DMS53 treated with DMSO at 0.1 percent for 48 hours (cell line): ENCODE data around the gene C3orf22.

Experiments used
- DNase-seq: peaks from one replicate; lab custom pipeline; 2025; ENCODE audit not compliant: unreplicated experiment; lab: John Stamatoyannopoulos, UW

C3orf22 gene

DNA sequence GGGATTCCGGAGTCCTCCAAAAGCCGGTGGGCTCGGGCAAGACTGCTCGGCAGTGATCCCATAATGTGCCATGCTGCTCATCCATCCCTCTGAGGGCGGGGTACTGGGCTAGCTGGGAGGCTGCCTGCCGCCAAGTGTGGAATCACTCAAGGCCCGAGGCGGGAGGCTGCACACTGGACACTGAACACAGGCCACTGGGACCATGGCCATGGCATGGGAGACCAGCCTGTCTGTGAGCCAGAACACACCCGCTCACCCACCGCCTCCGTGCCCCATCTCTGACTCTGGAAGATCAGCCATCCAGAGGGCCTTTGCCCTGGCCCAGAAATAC lies 1.4 kb downstream of the C3orf22 start:
- no peak for DNase-seq

DNA sequence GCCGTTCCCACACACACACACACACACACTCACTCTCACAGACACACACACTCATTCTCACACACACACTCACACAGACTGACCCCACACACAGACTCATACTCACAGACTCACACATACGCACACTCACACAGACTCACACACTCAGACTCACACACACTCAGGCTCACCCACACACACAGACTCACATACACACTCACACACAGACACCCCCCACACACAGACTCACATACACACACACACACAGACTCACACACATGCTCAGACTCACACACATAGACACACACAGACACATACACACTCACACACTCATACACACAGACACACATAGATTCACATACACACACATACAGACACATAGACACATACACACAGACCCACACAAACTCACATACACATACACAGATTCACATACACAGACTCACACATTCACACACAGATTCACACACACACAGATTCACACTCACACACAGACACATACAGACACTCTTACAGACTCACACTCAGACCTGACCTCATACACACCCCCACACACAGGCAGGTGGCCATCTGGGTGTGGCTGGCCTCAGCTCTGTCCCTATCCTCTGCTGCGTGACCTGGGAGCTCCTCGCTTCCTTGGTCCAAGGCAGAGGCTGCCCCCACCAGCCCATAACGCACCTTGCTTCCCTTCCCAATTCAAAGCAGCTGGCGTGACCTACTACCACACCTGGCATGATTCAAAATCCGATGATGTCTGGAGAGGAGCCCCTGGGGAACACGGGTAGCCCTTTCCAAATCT lies 1.9 kb downstream of the C3orf22 start:
- no peak for DNase-seq

DNA sequence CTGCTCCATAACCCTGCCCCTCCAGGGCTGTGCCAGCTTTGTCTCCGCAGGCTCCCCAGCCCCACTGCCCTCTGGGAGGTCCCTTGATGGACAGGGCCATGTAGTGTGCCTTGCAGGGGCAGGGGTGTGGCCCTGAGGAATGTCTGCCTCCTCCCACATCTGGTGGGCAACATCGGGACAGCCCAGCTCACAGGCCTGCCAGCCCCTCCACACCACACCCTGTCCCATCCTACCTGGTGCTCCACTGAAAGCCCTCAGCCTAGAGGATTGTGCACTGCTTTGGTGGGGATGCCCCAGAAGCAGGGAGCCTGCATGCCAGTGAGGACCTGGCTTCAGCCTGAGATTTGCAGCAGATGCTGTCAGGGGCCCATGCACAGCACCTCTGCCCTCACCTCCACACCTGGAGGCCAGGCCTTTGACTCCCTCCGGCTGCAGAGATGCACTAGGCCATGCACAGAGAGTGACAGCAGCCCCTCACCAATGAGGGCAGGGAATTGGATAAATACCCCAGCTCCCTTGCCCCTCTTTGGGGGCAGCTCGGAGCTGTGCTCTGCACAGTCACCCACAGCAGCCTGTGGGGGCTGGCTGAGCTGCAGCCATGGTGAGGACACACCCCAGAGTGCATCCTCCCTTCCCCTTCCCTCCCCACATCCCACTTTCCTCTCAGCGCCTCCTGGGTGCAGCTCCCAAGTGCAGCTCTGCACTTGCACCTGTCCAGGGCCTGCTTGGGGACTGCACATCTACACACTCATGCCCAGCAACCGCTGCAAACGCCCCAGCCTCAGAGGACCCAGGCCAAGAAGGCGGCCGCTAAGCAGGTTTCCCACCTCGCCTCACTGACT lies 2.7 kb downstream of the C3orf22 start:
- DNase-seq: no peak

DNA sequence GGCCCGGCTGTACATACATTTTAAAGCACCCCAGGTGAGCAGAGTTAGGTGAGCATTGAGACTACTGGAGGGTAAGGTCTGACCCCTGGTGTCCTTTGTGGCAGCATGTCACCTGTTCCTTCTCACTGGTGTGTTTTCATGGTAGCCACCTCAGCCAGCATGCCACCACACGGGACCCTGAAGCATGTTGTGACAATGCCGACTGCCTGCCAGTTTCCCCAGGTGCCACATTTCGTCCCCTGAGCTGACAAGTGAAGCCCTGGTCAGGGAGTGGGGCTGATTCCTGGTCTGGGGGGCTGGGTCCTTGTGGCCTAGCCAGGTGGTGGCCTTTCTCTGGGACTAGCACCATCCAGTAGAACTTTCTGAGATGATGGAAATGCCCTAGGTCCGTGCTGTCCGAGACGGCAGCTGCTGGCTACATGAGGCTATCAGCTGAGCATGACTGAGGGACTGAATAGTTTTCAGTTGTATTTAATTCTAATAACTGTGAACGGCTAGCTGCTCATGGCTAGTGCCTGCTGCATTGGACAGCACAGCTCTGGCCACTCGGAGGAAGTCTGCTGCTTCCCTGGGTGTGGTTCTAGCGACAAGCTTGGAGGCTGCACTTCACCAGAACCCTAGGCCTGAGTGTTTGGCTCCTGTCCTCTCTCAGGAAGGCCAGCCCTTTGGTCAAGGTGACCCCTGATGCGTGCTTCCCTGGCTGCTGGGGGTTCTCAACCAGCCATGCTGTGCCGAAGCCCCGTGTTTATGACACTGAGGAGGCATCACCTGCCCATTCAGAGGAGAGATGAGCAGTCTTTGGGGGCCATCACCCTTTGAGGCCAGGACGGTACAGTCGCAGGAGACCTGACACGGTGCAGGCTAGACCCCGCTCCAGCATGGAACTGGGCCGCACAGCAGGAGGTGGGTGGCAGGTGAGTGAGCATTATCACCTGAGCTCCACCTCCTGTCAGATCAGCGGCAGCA lies 3.9 kb downstream of the C3orf22 start:
- no peak for DNase-seq

DNA sequence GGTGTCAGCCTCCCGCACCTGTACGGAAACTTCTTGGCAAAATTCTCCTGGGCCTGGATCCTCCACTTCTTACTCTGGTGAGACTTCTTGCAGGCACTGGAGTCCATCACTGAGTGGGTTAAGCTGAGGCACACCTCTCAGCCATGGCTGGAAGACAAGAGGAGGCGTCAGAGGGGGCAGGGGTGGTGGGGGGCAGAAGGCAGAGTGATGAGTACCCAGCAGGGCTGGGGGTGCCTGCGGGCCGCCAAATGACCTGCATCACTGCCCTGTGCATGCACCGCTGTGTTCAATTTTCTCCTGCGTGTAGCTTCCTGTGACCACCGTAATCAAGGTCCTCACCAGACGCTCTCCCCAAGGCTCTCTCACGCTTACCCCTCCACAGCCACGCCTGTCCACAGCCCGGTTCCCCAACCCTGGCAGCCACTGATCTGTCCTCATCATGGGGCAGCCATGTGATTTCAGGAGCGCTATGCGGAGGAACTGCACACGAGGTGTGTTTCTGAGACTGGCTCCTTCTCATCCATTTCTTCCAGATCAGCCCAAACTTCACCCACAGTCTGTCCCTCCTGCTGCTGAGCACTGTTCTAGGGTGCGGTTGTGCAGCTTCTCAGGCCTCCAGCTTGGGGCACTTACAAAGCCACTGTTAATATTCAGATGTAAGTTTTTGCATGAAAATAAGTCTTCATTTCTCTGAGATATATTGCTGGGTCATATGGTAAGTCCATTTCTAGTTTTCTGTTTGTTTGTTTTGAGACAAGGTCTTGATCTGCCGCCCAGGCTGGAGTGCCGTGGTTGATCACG lies 5.2 kb downstream of the C3orf22 start:
- DNase-seq: no peak

DNA sequence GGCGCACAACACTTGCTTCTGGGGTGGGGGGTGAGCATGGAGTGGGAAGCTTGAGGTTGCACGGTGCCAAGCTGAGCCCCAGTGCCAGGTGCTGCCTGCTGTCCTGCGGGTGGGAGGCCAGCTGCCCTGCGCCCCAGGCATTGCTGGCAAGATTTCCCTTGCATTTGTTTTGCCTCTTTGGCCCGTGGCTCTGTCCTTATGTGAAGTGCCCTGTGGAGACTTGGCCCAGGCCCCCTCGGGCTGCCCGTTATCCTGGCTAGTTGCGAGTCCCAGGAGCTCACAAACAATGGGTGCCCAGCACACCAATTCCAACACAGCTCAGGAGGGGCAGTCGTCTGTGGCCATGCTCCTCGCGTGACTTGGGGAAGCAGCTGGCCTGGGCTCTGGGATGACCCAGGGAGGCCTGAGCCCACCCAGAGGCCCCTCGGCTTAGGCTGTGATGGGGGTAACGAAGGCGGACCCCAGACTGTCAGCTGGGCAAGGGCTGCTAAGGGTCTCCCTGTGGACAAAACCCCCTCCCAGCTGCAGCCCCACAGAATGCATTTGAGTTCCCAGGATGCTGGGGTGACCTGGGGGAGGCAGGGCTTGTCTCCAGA lies 5.9 kb downstream of the C3orf22 start:
- DNase-seq: no peak

DNA sequence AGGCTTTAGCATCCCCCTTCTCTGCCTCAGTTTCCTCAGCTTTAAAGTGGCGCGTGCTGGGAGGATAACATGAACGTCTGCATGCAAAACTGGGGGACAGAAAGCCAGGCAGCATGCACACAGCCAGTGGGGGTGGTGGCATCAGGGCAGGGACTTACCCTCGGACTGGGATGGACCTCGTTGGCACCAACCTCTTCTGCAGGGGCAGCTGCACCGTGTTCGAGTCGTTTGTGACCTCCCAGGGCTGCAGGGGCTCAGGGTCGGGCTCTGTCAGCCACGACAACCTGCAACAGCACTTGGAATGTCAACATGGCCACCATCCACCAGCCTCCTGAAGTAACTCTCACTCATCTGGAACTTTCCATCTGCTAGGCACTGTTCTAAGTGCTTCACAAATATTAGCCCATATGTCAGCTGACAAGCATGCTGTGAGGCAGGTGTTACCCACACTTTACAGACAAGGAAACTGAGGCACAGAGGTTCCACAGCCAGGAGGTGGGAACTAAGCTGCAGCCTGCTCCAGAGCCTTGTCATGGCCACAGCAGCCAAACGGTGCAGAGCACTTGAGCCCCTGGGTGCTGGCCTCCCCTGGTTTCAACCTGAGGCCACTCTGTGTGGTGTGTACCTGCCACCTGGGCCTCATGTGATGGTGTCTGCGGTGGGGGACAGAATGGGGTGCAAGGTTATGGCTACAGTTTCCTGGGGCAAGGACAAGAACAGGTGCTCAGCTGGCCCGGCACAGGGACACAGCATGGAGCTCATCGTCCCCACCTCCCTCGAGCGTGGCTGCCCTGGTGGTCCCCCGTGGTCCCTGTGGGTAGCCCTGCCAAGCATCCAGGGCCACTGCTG lies 6.7 kb downstream of the C3orf22 start:
- DNase-seq: no peak

DNA sequence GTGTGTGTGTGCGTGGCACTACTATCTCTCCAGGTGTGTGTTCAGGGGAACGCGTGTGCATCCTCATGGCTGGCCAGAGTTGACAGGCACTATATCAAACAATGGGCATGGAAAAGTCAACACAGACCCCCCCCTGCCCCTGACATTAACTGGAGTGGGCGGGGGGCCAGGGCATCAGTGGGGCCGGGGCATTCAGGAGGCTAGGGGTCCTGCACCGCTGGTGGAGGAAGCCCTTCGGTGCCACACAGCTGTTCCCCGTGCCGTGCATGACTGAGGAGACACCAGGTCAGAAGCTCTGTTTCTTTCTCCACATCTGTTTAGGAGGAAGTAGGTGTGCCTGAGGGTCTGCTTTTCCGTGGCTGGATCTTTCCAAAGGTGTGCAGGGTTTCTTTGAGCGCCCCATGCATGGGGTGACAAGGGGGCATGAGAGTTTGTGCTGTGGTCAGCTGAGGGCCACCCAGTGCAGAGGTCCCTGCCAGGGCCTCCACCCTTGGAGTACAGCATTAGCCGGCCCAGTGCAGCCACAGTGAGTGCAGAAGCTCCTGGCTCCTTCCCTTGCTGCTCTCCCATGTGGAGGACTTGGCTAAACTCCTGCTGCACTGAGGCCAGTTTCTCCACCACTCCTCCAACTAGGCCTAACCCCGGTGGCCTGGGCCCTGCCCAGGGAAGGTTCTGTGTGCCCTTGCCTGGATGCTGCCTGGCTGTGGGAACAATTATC lies 7.5 kb downstream of the C3orf22 start:
- DNase-seq: no peak

DNA sequence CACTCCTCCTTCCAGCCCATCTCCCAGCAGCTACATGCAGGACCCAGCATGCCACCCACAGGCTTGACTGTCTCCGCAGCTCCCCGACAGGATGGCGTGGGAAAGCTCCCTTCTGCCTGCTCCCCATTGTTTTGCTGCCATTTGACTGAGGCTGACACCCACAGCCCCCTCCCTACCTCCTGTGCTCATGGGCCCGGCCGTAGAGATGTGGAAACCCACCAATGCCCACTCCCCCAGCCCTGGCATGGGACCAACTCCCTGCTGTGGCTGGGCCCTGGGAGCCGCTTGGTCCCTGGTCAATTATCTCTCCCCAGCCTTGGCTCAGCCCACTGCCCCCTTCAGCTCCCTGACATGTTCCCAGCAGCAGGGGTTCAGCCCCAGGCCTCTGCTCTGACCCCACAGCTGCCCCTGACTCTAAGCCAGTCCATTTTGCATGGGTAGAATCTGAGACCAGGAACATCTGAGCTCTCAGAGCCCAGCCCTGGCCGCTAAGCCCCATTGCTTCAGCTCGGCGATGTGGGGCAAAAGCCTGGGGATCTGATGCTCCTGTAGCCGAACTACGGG lies 8.2 kb downstream of the C3orf22 start:
- no peak for DNase-seq

DNA sequence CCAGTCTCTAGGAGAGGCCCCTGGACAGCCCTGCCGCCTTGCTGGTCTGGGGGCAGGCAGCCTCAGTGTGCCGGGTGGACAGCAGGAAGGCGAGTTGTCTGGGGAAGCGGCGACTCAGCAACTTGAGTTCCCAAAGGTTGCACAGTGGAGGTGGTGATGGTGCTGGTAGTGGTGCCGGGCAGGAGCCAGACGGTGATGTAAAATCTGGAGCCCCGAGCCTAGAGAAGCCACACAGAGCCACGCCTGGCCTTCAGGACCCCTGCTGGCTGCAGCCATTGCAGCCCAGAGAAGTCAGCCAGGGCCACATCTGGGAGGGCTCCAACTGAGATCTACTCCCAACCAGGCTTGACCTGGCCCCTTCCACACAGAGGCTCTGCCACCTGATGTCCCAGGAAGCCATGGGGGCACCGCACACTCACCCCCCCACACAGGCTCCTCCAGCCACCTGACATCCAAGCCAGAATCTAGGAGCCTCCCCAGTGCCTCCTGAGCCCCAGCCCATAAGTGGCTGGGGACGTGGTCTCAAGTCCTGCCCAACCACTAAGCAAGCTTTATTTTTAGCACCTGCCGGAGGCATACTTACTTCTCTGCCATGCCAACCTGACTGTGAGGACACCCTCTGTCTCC lies 8.8 kb downstream of the C3orf22 start:
- no peak for DNase-seq

DNA sequence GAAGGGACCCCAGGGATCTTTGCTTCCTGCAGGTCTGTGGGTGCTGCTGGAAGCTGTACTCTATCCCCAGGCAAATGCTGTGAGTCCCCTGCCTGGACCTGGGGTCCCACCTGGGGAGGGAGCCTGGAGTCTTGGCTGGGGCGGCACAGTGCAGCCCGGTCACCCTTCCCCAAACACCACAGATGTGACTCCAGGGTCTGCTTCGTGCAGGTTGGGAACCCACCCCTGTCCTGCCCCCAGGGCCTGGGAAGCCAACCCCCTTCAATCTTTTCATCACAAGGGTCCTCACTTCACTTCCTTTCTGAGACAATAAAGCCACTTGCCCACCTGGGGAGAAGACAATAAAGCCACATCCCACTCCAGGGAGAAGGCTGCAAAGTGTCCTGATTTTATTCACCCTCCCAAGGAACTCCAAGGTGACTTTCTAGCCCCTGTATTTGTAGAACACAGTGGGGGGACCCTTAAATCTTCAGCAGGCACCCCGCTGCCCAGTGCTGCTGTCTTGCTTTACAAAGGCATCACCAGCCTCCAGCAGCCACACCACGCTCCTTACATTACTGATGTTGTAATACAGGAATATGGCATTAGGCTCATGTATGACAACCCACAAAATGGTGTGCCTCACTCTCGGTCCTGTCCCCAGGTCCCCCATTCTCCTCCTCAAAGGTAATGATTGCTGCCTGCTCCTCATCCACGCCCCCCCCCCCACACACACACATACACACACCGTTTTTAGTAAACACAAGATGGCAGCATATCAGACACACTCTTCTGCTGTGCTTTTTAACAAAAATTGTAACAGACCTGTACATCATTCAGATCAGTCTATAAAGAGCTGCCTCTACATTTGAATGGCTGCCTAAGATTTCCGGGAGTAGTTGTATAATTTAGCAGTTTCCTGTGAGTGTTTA lies 9.9 kb downstream of the C3orf22 start:
- DNase-seq: no peak

DNA sequence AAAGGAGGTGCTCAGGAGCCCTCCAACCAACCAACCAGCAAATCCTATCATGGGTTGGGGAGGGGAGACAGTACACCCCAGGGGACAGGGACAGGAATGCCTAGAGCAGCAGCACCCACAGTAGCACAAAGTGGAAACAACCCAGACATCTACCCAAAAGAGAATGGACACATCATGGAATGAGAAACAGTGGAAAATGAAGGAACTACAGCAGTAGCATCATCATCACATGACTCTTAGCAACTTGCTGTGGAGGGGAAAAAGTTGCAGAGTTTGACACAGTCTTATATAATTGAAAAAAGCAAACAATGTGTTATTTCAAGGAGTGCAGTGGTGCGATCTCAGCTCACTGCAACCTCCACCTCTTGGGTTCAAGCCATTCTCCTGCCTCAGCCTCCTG lies 11.0 kb downstream of the C3orf22 start:
- no peak for DNase-seq

DNA sequence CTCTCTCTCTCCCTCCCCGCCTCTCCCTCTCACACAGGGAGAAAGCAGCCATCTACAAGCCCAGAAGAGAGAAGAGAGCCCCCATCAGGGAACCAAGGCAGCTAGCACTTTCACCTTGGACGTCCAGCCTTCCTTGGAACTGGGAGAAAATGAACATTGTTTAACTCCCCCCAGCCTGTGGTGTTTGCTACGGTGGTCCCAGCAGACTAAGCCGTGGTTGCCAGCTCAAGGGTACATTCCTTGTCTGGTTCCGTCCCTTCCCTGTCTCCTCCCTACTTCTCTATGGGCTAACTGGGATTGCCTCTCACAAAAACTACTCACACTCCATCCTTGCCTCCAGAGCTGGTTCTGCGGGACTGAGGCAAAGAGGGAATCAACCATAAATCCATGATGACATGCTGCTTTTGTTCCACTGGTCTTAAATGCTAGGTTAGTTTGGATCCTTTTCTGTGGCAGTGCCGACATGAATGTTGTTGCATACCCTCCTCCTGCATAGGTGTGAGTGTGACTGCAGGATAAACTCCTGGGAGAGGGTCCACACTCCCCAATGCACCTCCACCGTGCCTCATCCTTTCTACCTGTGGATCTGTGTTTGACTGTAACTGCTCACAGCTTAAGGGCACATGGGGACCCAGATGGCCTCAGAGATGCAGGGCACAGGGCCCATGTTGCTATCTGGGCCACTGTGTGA lies 12.0 kb downstream of the C3orf22 start:
- no peak for DNase-seq

DNA sequence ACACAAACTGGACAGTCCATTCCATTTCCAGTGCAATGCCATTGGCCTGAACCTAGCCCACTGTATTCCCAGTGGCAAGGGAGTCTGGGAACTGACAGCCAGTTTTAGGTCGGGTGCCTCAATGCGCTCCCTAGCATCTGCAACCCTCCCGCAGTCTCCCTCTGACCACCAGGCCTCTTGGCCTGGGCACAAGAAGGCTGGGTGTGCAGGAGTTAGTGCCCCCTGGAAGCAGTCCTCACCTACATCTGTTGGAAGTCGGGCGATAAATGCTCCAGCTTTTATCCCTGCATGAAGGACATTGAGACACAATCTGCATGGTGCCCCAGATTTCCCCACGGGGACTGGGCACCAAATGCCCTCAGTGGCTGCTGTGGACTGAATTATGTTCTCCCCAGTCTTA lies 12.7 kb downstream of the C3orf22 start:
- no peak for DNase-seq

DNA sequence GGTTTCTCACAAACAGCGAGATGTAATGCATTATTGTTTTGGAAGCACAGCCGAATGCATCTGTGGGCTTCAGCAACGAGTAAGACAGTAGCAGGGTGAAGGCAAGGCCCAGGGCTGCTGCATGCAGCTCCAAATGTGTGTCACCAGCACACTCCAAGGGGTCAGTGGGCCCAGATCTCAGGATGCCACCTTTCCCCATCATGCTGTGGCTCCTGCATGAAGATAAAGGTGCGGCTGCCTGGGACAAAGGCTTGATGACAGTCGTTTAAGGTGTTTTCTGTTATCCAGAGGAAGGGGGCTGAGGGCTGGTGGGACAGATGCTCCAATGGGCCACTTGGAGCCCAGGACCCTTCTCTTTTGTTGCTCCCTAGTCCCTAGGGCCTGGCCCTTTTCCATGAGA lies 13.2 kb downstream of the C3orf22 start:
- no peak for DNase-seq

DNA sequence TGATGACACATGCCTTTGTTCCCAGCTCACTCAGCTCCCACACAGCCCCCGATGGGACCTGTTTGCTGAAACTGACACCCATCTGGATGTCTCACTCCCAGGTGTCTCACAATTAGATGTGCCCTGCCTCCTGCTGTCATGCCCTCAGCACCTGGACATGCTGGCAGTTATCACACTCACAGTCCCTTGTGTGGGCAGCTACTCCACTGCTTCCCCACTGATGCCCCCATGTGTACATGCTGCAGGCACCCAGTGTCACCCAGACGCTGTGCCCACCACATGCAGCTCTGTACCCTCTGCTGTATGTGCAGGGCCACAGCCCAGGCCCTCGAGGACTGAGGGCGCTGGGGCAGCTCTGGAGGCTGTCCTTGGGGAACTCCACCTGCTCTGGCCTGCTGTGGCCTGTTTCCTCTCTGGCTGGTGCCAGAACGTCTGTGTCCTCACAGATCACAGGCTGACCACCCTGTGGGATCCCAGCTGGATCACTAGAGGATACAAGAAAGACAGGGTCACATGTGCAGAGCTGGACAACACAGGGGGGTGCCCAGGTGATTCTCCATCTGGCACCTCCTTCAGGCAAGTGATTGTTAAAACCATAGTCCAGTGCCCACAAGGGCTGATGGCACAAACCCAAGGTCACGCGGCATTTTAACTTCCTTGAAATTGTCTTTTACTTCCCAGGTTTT lies 14.0 kb downstream of the C3orf22 start:
- no peak for DNase-seq
